HepG2 (cell line): ENCODE data around the gene LMOD2. TPM values are rescaled to one million over a fixed set of nuclear protein-coding genes. Genes with fewer than 3 reads are reported as not detected.
A peak's percentile ranks its signal among the peaks of the same experiment; 100 is the strongest.

ENCODE experiments used
- ATAC-seq: fragments of 200-7000 bp; cut with Tn5 transposase; 3 replicates; pipeline ENCODE4 v1.9.1; 2020; ENCODE audit warnings: mild to moderate bottlenecking, moderate library complexity
- BruUV-seq: library from RNA; stranded (reverse); fragments of 400-500 nt; replicated peaks from 2 replicates; lab custom pipeline; 2021; lab: Mats Ljungman, UMichigan
- CTCF ChIA-PET: fragments of 300-600 bp; formaldehyde crosslinking; extraction: SDS; loops from one replicate; lab custom pipeline; 2021; ENCODE audit warnings: low total read pairs, inconsistent platforms, low intra/inter-chr PET ratio; lab: Yijun Ruan, JAX
- POLR2A ChIA-PET: fragments of 350-600 bp; sonication (Branson Sonifier 250); formaldehyde crosslinking; loops from one replicate; lab custom pipeline; 2020; ENCODE audit warnings: antibody characterized with exemption, inconsistent platforms; lab: Yijun Ruan, JAX
- DNase-seq: peaks from one replicate; pipeline ENCODE4 v3.0.0-alpha.2; 2015; ENCODE audit warnings: low spot score
- FAIRE-seq: peaks from 3 replicates; lab custom pipeline; 2011; peaks lifted over from hg19 to GRCh38; lab: Jason Lieb, UNC
- H2AFZ ChIP-seq: one replicate; pipeline ENCODE4 v1.6.1; 2011; ENCODE audit warnings: low read length, inconsistent platforms
- H3K27ac ChIP-seq: fragments of 300-600 bp; 3 replicates; pipeline ENCODE4 v1.8.0; 2011; ENCODE audit warnings: mixed run types, mild to moderate bottlenecking, mixed read lengths, low read length, inconsistent platforms; ENCODE audit not compliant: insufficient read depth; ENCODE audit errors: extremely low read length
- H3K27me3 ChIP-seq, 2 experiments: fragments of 200-600 bp in 1 of 2; 2 replicates in 1 of 2; 3 replicates in 1 of 2; pipeline versions ENCODE4 v1.6.0 to v1.8.0; 2011; ENCODE audit warnings: low read length in 2 of 2, mild to moderate bottlenecking in 2 of 2, moderate library complexity in 2 of 2, inconsistent platforms in 1 of 2; ENCODE audit not compliant: insufficient read depth in 2 of 2, control insufficient read depth in 1 of 2
- H3K36me3 ChIP-seq, 2 experiments: fragments of 200-600 bp in 1 of 2; replicated peaks in 1 of 2; 2 replicates in 1 of 2; 3 replicates in 1 of 2; pipeline versions ENCODE4 v1.5.1 to v1.8.0; 2011; ENCODE audit warnings: low read length in 2 of 2, inconsistent platforms in 1 of 2; ENCODE audit not compliant: insufficient read depth in 2 of 2, control insufficient read depth in 1 of 2
- H3K4me1 ChIP-seq: 2 replicates; pipeline ENCODE4 v1.5.1; 2012; ENCODE audit warnings: low read length, inconsistent platforms; ENCODE audit not compliant: insufficient read depth
- H3K4me2 ChIP-seq: 2 replicates; pipeline ENCODE4 v1.6.0; 2011; ENCODE audit warnings: low read depth, low read length, inconsistent platforms
- H3K4me3 ChIP-seq, 3 experiments: fragments of 200-600 bp in 1 of 3; sonication (generic), shearing (Covaris generic) in 1 of 3; replicated peaks in 1 of 3; 2 replicates each; pipeline ENCODE4 v1.5.1; 2011 to 2016; ENCODE audit warnings: low read length in 3 of 3, inconsistent platforms in 2 of 3, low read depth in 2 of 3, mild to moderate bottlenecking in 2 of 3, control low read depth in 1 of 3, mixed read lengths in 1 of 3; ENCODE audit not compliant: insufficient read depth in 1 of 3
- H3K79me2 ChIP-seq: one replicate; pipeline ENCODE4 v1.6.1; 2011; ENCODE audit warnings: low read length, inconsistent platforms; ENCODE audit not compliant: insufficient read depth
- H3K9ac ChIP-seq: 2 replicates; pipeline ENCODE4 v1.6.0; 2011; ENCODE audit warnings: mild to moderate bottlenecking, low read depth, low read length, inconsistent platforms; ENCODE audit not compliant: insufficient read depth
- H3K9me3 ChIP-seq: 2 replicates; pipeline ENCODE4 v1.5.1; 2012; ENCODE audit warnings: mild to moderate bottlenecking, low read length
- H4K20me1 ChIP-seq: 2 replicates; pipeline ENCODE4 v1.6.0; 2011; ENCODE audit warnings: inconsistent platforms, mild to moderate bottlenecking, low read length, moderate library complexity; ENCODE audit not compliant: insufficient read depth
- FIP1L1 ChIP-seq: fragments of 200-400 bp; formaldehyde crosslinking; IDR thresholded peaks from 2 replicates; pipeline ENCODE4 v1.6.1; 2018; ENCODE audit warnings: low read depth, mild to moderate bottlenecking, low read length, moderate library complexity, borderline replicate concordance; ENCODE audit not compliant: insufficient read depth
- HDAC1 ChIP-seq: sonication (generic); formaldehyde crosslinking; IDR thresholded peaks from 2 replicates; pipeline ENCODE4 v1.5.1; 2020; ENCODE audit warnings: mild to moderate bottlenecking, missing genetic modification reagents
- PAF1 ChIP-seq: IDR thresholded peaks from 2 replicates; pipeline ENCODE4 v1.6.1; 2016; ENCODE audit warnings: missing genetic modification reagents, missing compliant biosample characterization
- POLR2A ChIP-seq, 2 experiments: IDR thresholded peaks; 2 replicates each; pipeline ENCODE4 v1.6.1; 2011; ENCODE audit warnings: low read depth in 2 of 2, low read length in 2 of 2, mild to moderate bottlenecking in 1 of 2, moderate library complexity in 1 of 2; ENCODE audit not compliant: insufficient read depth in 1 of 2
- RBM22 ChIP-seq: fragments of 200-400 bp; formaldehyde crosslinking; optimal IDR thresholded peaks from 2 replicates; pipeline ENCODE3; 2017; ENCODE audit warnings: mild to moderate bottlenecking, low read length, moderate library complexity
- ZNF362 ChIP-seq: sonication (generic); formaldehyde crosslinking; IDR thresholded peaks from 2 replicates; pipeline ENCODE4 v1.4.0; 2020; ENCODE audit warnings: missing genetic modification reagents, mild to moderate bottlenecking, borderline replicate concordance
- ZSCAN30 ChIP-seq: sonication (generic); formaldehyde crosslinking; IDR thresholded peaks from 2 replicates; pipeline ENCODE4 v1.5.0; 2020; ENCODE audit warnings: mild to moderate bottlenecking, missing genetic modification reagents
- WGBS: methylation state at CpG from one replicate; pipeline ENCODE4 v1.1.6; 2017; ENCODE audit warnings: low lambda C conversion rate; 5-methylcytosine and 5-hydroxymethylcytosine counted together
- in situ Hi-C: cut with HindIII; loops from 2 replicates; pipeline ENCODE4 v1.10.0; 2017; ENCODE audit warnings: low pct_unique_long_range_greater_than_20kb; ENCODE audit not compliant: extremely low pct_ligation_motif_present
- intact Hi-C: fragments of 100-400 bp; cut with micrococcal nuclease; formaldehyde crosslinking; loops from one replicate; pipeline ENCODE4 v1.10.0; 2022; ENCODE audit not compliant: unreplicated experiment
- polyA plus RNA-seq, 8 experiments: library from polyadenylated mRNA; depleted of rRNA in 3 of 8; stranded (reverse) in 7 of 8; unstranded in 1 of 8; fragments of >200 nt; fragmentation: Illumina TruSeq in 4 of 8; extraction: Trizol in 4 of 8; gene quantifications; 2 replicates each; pipeline versions ENCODE4 v1.2.1 to v1.2.3, GENCODE V29; 2011 to 2016; ENCODE audit warnings: low read depth in 4 of 8, missing spikeins in 1 of 8, mixed read lengths in 1 of 8; ENCODE audit not compliant: insufficient read depth in 1 of 8
- total RNA-seq, 5 experiments: library from RNA; depleted of rRNA; stranded (reverse); fragments of >200 nt; fragmentation: Illumina TruSeq; extraction: Trizol; gene quantifications; 2 replicates each; pipeline ENCODE4 v1.2.3, GENCODE V29; 2016; ENCODE audit warnings: low read depth in 1 of 5

The LMOD2 gene
- total and polyA plus RNA-seq, 2 of the 13 experiments (the other 11 are each of a cell fraction or from before 2014, with no cell fraction given), result not detected

- no peak for TF ChIP-seq ZNF362
Measured at GRCh38 chr7:123669485-123669884, 13.8 kb downstream of the LMOD2 start (continued).

- H3K27ac ChIP-seq, result no peak overlapping the region
Measured at GRCh38 chr7:123673137-123673732, 17.6 kb downstream of the LMOD2 start.

More at GRCh38 chr7:123673137-123673732, 17.6 kb downstream of the LMOD2 start:
- Histone ChIP-seq H3K36me3 (no peaks in the 10 kb centered on the region; a peak in 1 of 5 replicates), H2AFZ (no peak overlapping the region), H3K4me2 (no peak overlapping the region), H3K4me3 (no peak overlapping the region), H3K4me1 (no peaks in the 10 kb centered on the region), H3K79me2 (no peaks in the 10 kb centered on the region), H4K20me1 (no peaks in the 10 kb centered on the region), H3K9me3 (no peaks in the 10 kb centered on the region), H3K9ac (no peak overlapping the region), H3K27me3 (no peaks in the 10 kb centered on the region)
- DNase-seq (no peak), ATAC-seq (peak; percentile 20; the same call in 2 of the 3 replicates), FAIRE-seq (no peak)
- POLR2A ChIA-PET, result no interaction called here
- BruUV-seq, result no TSS peak
- 93% methylated on average over 5 of the region's 5 CpGs for WGBS
- no peak for TF ChIP-seq FIP1L1
- no peak for TF ChIP-seq ZSCAN30
- TF ChIP-seq HDAC1 (CRISPR knock-in tag), result no peak
- TF ChIP-seq PAF1, result peak; percentile 64; the same call in 1 of the 2 replicates
- TF ChIP-seq POLR2A (IDR thresholded peaks at IDR 0.05; ENCODE audit: insufficient read depth in 1 of 2, low read depth in 2 of 2, low read length in 2 of 2), result 0 out of 4 replicates have a peak, but pooled peaks of 1 of the 2 experiments have one; percentile 11
- peak; percentile 52 for TF ChIP-seq RBM22
- in situ Hi-C loops, result no loop called here
- CTCF ChIA-PET, result no interaction called here
- intact Hi-C loops, result no loop called here
